GM21423 (cell line): ENCODE results near the gene ANKK1.

Experiments used
- ATAC-seq: cut with Tn5 transposase; IDR thresholded peaks from one replicate; pipeline ENCODE4 v1.9.1; 2021; ENCODE audit warnings: mild to moderate bottlenecking, moderate library complexity; ENCODE audit not compliant: unreplicated experiment

Gene ANKK1

GRCh38 chr11:113387605-113388211 is at the start of gene ANKK1:
TSS of gene ANKK1 (plus strand) at chr11:113387779. CDS start at chr11:113387885, 106 bp downstream.
- ATAC-seq: no peak

GRCh38 chr11:113338730-113339129 is 48.8 kb upstream of the ANKK1 start:
- ATAC-seq: no peak

- ATAC-seq: no peak
Observed at GRCh38 chr11:113339929-113340589, 47.5 kb upstream of the ANKK1 start.

GRCh38 chr11:113341388-113342165 is 46.0 kb upstream of the ANKK1 start:
- no peak for ATAC-seq

GRCh38 chr11:113345978-113346377 is 41.6 kb upstream of the ANKK1 start:
- ATAC-seq: no peak

GRCh38 chr11:113349528-113349927 is 38.1 kb upstream of the ANKK1 start:
- no peak for ATAC-seq

- no peak for ATAC-seq
Observed at GRCh38 chr11:113350336-113351067, 37.1 kb upstream of the ANKK1 start.

- ATAC-seq: no peak
Observed at GRCh38 chr11:113351068-113351450, 36.5 kb upstream of the ANKK1 start.

- ATAC-seq: no peak
Observed at GRCh38 chr11:113351480-113351879, 36.1 kb upstream of the ANKK1 start.

- no peak for ATAC-seq
Observed at GRCh38 chr11:113356203-113356602, 31.4 kb upstream of the ANKK1 start.

GRCh38 chr11:113363406-113363805 is 24.2 kb upstream of the ANKK1 start:
- no peak for ATAC-seq

GRCh38 chr11:113363996-113364641 is 23.5 kb upstream of the ANKK1 start:
- no peak for ATAC-seq

GRCh38 chr11:113365895-113366294 is 21.7 kb upstream of the ANKK1 start:
- no peak for ATAC-seq

- no peak for ATAC-seq
Observed at GRCh38 chr11:113369411-113369810, 18.2 kb upstream of the ANKK1 start.

GRCh38 chr11:113370634-113371033 is 16.9 kb upstream of the ANKK1 start:
- no peak for ATAC-seq

GRCh38 chr11:113372309-113372708 is 15.3 kb upstream of the ANKK1 start:
- ATAC-seq: no peak

- ATAC-seq: no peak
Observed at GRCh38 chr11:113373306-113373705, 14.3 kb upstream of the ANKK1 start.

- ATAC-seq: no peak
Observed at GRCh38 chr11:113373981-113374560, 13.5 kb upstream of the ANKK1 start.

- ATAC-seq: no peak
Observed at GRCh38 chr11:113375402-113375801, 12.2 kb upstream of the ANKK1 start.

- no peak for ATAC-seq
Observed at GRCh38 chr11:113376156-113376555, 11.4 kb upstream of the ANKK1 start.
